NT2/D1 (cell line): ENCODE measurements around the gene TP53TG5.

Experiments
- SUZ12 ChIP-seq: IDR thresholded peaks from 2 replicates; pipeline ENCODE4 v1.6.1; 2011; ENCODE audit not compliant: insufficient read length, insufficient read depth; ENCODE audit errors: extremely low read depth
- YY1 ChIP-seq: IDR thresholded peaks from 2 replicates; pipeline ENCODE4 v1.6.1; 2011; ENCODE audit not compliant: insufficient read length, insufficient read depth
- ZNF274 ChIP-seq: IDR thresholded peaks from 2 replicates; pipeline ENCODE4 v1.6.1; 2011; ENCODE audit warnings: mild to moderate bottlenecking, low read depth, low read length

DNA sequence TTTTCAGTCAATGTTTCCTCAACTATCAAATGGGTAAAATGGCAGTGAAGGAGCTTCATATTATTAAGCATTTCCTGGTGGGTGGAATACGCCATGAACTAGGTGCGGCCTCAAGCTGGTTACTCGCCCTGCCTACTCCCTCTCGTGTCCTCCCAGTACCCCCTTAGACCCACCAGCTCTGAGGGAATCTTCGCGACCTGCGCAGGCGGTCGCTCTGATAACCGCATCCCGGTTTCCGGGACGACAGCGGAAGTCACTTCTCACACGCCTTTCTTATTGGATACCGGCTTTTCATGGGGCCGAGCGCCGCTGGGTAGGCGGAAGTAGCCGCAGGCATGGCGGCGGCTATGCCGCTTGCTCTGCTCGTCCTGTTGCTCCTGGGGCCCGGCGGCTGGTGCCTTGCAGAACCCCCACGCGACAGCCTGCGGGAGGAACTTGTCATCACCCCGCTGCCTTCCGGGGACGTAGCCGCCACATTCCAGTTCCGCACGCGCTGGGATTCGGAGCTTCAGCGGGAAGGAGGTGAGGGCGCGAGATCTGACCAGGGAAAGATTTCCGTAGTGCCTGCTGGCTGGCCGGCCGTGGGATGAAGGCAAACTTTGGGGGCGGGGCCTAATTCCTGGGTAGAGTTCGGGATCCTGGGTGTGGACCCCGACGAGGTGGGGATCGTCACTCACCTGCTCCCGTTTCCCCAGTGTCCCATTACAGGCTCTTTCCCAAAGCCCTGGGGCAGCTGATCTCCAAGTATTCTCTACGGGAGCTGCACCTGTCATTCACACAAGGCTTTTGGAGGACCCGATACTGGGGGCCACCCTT is 37.9 kb upstream of the TP53TG5 start, which contains the start of gene PIGT:
- TF ChIP-seq SUZ12 (no peak), YY1 (peak; percentile 76), ZNF274 (no peak)
